Panc1 (cell line): ENCODE results near the gene NPM1.

Experiments used
- POLR2AphosphoS5 ChIP-seq: IDR thresholded peaks from 2 replicates; pipeline ENCODE4 v1.6.1; 2012; ENCODE audit warnings: mild to moderate bottlenecking, low read depth, low read length, moderate library complexity
- SIN3A ChIP-seq: IDR thresholded peaks from 2 replicates; pipeline ENCODE4 v1.6.1; 2012; ENCODE audit warnings: low read depth, mild to moderate bottlenecking, low read length, moderate library complexity, borderline replicate concordance; ENCODE audit not compliant: insufficient read depth
- TCF7L2 ChIP-seq: IDR thresholded peaks from 2 replicates; pipeline ENCODE4 v1.6.1; 2011; ENCODE audit warnings: mild to moderate bottlenecking, low read depth, low read length, inconsistent platforms
- TF ChIP-seq, protein P1 (sequence below): fragments of 450-650 bp; IDR thresholded peaks from 2 replicates; pipeline ENCODE4 v1.5.1; 2017; ENCODE audit warnings: mild to moderate bottlenecking

DNA sequence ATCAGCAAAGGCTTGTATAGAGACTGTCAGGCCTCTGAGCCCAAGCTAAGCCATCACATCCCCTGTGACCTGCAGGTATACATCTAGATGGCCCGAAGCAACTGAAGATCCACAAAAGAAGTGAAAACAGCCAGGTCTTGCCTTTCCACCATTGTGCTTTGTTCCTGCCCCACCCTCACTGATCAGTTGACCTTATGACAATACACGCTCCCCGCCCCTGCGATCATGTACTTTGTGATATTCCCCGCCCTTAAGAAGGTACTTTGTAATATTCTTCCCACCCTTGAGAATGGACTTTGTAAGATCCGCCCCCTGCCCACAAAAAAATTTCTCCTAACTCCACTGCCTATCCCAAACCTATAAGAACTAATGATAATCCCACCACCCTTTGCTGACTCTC lies 18.6 kb upstream of the NPM1 start:
- TF ChIP-seq POLR2AphosphoS5 (no peak), TCF7L2 (no peak), SIN3A (no peak)
- TF ChIP-seq, protein P1, sequence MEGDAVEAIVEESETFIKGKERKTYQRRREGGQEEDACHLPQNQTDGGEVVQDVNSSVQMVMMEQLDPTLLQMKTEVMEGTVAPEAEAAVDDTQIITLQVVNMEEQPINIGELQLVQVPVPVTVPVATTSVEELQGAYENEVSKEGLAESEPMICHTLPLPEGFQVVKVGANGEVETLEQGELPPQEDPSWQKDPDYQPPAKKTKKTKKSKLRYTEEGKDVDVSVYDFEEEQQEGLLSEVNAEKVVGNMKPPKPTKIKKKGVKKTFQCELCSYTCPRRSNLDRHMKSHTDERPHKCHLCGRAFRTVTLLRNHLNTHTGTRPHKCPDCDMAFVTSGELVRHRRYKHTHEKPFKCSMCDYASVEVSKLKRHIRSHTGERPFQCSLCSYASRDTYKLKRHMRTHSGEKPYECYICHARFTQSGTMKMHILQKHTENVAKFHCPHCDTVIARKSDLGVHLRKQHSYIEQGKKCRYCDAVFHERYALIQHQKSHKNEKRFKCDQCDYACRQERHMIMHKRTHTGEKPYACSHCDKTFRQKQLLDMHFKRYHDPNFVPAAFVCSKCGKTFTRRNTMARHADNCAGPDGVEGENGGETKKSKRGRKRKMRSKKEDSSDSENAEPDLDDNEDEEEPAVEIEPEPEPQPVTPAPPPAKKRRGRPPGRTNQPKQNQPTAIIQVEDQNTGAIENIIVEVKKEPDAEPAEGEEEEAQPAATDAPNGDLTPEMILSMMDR = no peak
